CD4-positive, CD25-positive, alpha-beta regulatory T cell (primary cell): ENCODE data around the gene COL6A6. TPM values are rescaled to one million over a fixed set of nuclear protein-coding genes. Genes with fewer than 3 reads are reported as not detected.
A peak's percentile ranks its signal among the peaks of the same experiment; 100 is the strongest.

Source experiments
- ATAC-seq, 2 donors: fragments of 150-1000 bp; cut with Tn5 transposase; one replicate each; pipeline ENCODE4 v1.10.0; 2021; ENCODE audit warnings: low read depth in 2 of 2, moderate number of reproducible peaks in 2 of 2, moderate library complexity in 1 of 2
- DNase-seq, 3 donors: peaks; one replicate each; pipeline versions ENCODE4 v3.0.0 to v3.0.0-alpha.2; 2012 to 2022; ENCODE audit warnings: mixed read lengths in 1 of 3
- H3K27ac ChIP-seq: one replicate; pipeline ENCODE4 v1.7.0; 2013; ENCODE audit warnings: mild to moderate bottlenecking, low read length; ENCODE audit not compliant: insufficient read depth, poor library complexity, severe bottlenecking
- H3K27me3 ChIP-seq: one replicate; pipeline ENCODE4 v1.7.0; 2013; ENCODE audit warnings: low read length; ENCODE audit not compliant: control insufficient read depth, insufficient read depth
- H3K36me3 ChIP-seq: one replicate; pipeline ENCODE4 v1.7.0; 2013; ENCODE audit warnings: mild to moderate bottlenecking, low read length, moderate library complexity; ENCODE audit not compliant: control insufficient read depth, insufficient read depth
- H3K4me1 ChIP-seq: 2 replicates; pipeline ENCODE4 v1.7.0; 2013; ENCODE audit warnings: mild to moderate bottlenecking, low read length; ENCODE audit not compliant: insufficient read depth, control insufficient read depth, poor library complexity, severe bottlenecking
- H3K4me3 ChIP-seq: one replicate; pipeline ENCODE4 v1.7.0; 2013; ENCODE audit warnings: low read depth, mild to moderate bottlenecking, low read length, moderate library complexity
- H3K9me3 ChIP-seq, 2 experiments: 1 replicate in 1 of 2; 2 replicates in 1 of 2; pipeline ENCODE4 v1.7.0; 2013; ENCODE audit warnings: low read length in 2 of 2, mild to moderate bottlenecking in 1 of 2, moderate library complexity in 1 of 2; ENCODE audit not compliant: control insufficient read depth in 2 of 2
- H3K27ac Mint-ChIP-seq, 3 donors: one replicate each; pipeline ENCODE4 v1.8.0; 2020 to 2022; ENCODE audit warnings: mild to moderate bottlenecking in 3 of 3, mixed read lengths in 3 of 3, moderate library complexity in 2 of 3
- H3K27me3 Mint-ChIP-seq: one replicate; pipeline ENCODE4 v1.8.0; 2022; ENCODE audit warnings: mild to moderate bottlenecking, mixed read lengths
- H3K36me3 Mint-ChIP-seq: one replicate; pipeline ENCODE4 v1.8.0; 2020; ENCODE audit warnings: mixed read lengths
- H3K4me1 Mint-ChIP-seq, 4 donors: one replicate each; pipeline ENCODE4 v1.8.0; 2020 to 2022; ENCODE audit warnings: mixed read lengths in 4 of 4, mild to moderate bottlenecking in 1 of 4
- H3K4me3 Mint-ChIP-seq, 4 donors: one replicate each; pipeline ENCODE4 v1.8.0; 2020 to 2022; ENCODE audit warnings: mild to moderate bottlenecking in 4 of 4, mixed read lengths in 4 of 4, moderate library complexity in 3 of 4
- H3K9me3 Mint-ChIP-seq, 7 donors: one replicate each; pipeline ENCODE4 v1.8.0; 2020 to 2022; ENCODE audit warnings: mixed read lengths in 7 of 7, mild to moderate bottlenecking in 3 of 7, moderate library complexity in 2 of 7
- polyA plus RNA-seq, 4 donors: library from polyadenylated mRNA; unstranded; fragments of 300-500 nt; fragmentation: Illumina TruSeq; gene quantifications; one replicate each; pipeline ENCODE4 v1.2.3, GENCODE V29; 2021
- total RNA-seq: library from RNA; stranded (reverse); gene quantifications from one replicate; pipeline ENCODE4 v1.2.3, GENCODE V29; 2022

COL6A6 gene
- total RNA-seq (not detected), polyA plus RNA-seq (not detected)

GRCh38 chr3:130516645-130517512 is at the start of gene COL6A6:
Gene COL6A6, plus strand, starts transcription at chr3:130517177. Its CDS starts 43,188 bp downstream, at chr3:130560365.
- peaks cover 9% of the 10 kb centered on the region for H3K27me3 ChIP-seq
- no peak for DNase-seq
- H3K36me3 ChIP-seq, result no peaks in the 10 kb centered on the region
- no peak within 1 kb of the TSS for H3K27ac ChIP-seq
- Mint-ChIP-seq H3K36me3 (no peaks in the 10 kb centered on the region), H3K27me3 (peaks cover 18% of the 10 kb centered on the region), H3K27ac (no peak within 1 kb of the TSS), H3K9me3 (peaks cover 0 to 4% (median 0%) of the 10 kb centered on the region in 7 donors), H3K4me1 (peaks cover 0 to 2% (median 0%) of the 10 kb centered on the region in 4 donors), H3K4me3 (no peak within 1 kb of the TSS)
- H3K9me3 ChIP-seq, result no peaks in the 10 kb centered on the region
- no peak for ATAC-seq
- no peaks in the 10 kb centered on the region for H3K4me1 ChIP-seq
- H3K4me3 ChIP-seq, result no peak within 1 kb of the TSS

- ATAC-seq (no peak), DNase-seq (no peak)
- Mint-ChIP-seq H3K27ac (no peak overlapping the region), H3K9me3 (peaks cover 0 to 4% (median 0%) of the 10 kb centered on the region in 7 donors), H3K4me3 (no peak overlapping the region), H3K4me1 (no peaks in the 10 kb centered on the region), H3K36me3 (no peaks in the 10 kb centered on the region), H3K27me3 (peaks cover 12% of the 10 kb centered on the region)
- Histone ChIP-seq H3K27ac (no peak overlapping the region), H3K36me3 (no peaks in the 10 kb centered on the region), H3K9me3 (no peaks in the 10 kb centered on the region), H3K4me3 (no peak overlapping the region), H3K4me1 (no peaks in the 10 kb centered on the region), H3K27me3 (peaks cover 11% of the 10 kb centered on the region)
These were observed 48.7 kb upstream of the COL6A6 start for GRCh38 chr3:130468311-130468710.

- no peaks in the 10 kb centered on the region for H3K4me1 Mint-ChIP-seq
- H3K27me3 Mint-ChIP-seq, result peaks cover 14% of the 10 kb centered on the region
- no peaks in the 10 kb centered on the region for H3K36me3 ChIP-seq
- no peaks in the 10 kb centered on the region for H3K36me3 Mint-ChIP-seq
- no peak overlapping the region for H3K27ac Mint-ChIP-seq
- H3K4me1 ChIP-seq, result no peaks in the 10 kb centered on the region
- DNase-seq (no peak), ATAC-seq (no peak)
- H3K9me3 ChIP-seq, result no peaks in the 10 kb centered on the region
- H3K9me3 Mint-ChIP-seq, result peaks cover 0 to 6% (median 3%) of the 10 kb centered on the region in 7 donors
- H3K27me3 ChIP-seq, result peaks cover 9% of the 10 kb centered on the region
- H3K4me3 ChIP-seq, result no peak overlapping the region
- no peak overlapping the region for H3K27ac ChIP-seq
- H3K4me3 Mint-ChIP-seq, result no peak overlapping the region
These were observed 46.9 kb upstream of the COL6A6 start for GRCh38 chr3:130470126-130470525.

GRCh38 chr3:130473416-130473815 is 43.6 kb upstream of the COL6A6 start:
- Mint-ChIP-seq H3K27me3 (peaks cover 13% of the 10 kb centered on the region), H3K4me3 (no peak overlapping the region), H3K9me3 (peaks cover 0 to 8% (median 4%) of the 10 kb centered on the region in 7 donors), H3K27ac (no peak overlapping the region), H3K36me3 (no peaks in the 10 kb centered on the region), H3K4me1 (no peaks in the 10 kb centered on the region)
- H3K36me3 ChIP-seq, result no peaks in the 10 kb centered on the region
- no peaks in the 10 kb centered on the region for H3K9me3 ChIP-seq
- peaks cover 2% of the 10 kb centered on the region for H3K27me3 ChIP-seq
- no peak overlapping the region for H3K27ac ChIP-seq
- ATAC-seq (no peak), DNase-seq (no peak)
- H3K4me3 ChIP-seq, result no peak overlapping the region
- H3K4me1 ChIP-seq, result no peaks in the 10 kb centered on the region

DNA sequence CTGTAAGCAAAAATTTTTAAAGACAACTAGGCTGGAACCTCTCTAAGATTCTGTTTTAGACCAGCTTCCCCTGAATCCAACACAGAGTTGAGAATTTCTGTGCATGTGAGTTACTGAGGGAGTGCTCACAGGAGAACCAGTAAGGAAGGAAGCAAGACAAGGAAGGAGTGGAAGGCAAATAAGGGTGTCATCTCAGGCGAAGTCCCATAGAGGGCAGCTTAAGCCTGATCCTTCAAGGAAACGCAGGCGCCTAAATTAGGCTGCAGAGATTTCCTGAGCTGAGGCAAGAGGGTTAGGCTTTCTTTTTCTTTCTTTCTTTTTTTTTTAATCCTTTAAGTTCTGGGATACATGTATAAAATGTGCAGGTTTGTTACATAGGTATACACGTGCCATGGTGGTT is 36.2 kb upstream of the COL6A6 start:
- H3K36me3 ChIP-seq, result no peaks in the 10 kb centered on the region
- no peak for ATAC-seq
- Mint-ChIP-seq H3K27me3 (peaks cover 7% of the 10 kb centered on the region), H3K36me3 (peaks cover 3% of the 10 kb centered on the region), H3K27ac (no peak overlapping the region), H3K4me3 (no peak overlapping the region), H3K4me1 (no peaks in the 10 kb centered on the region), H3K9me3 (peaks cover 0 to 4% (median 0%) of the 10 kb centered on the region in 7 donors)
- no peak overlapping the region for H3K4me3 ChIP-seq
- no peaks in the 10 kb centered on the region for H3K9me3 ChIP-seq
- DNase-seq, result peak in 1 of 3 donors; percentile 12
- H3K27me3 ChIP-seq, result no peaks in the 10 kb centered on the region
- H3K27ac ChIP-seq, result no peak overlapping the region
- H3K4me1 ChIP-seq, result no peaks in the 10 kb centered on the region

GRCh38 chr3:130488288-130488687 is 28.7 kb upstream of the COL6A6 start:
- ATAC-seq (no peak), DNase-seq (no peak)
- Histone ChIP-seq H3K4me1 (no peaks in the 10 kb centered on the region), H3K27ac (no peak overlapping the region), H3K27me3 (no peaks in the 10 kb centered on the region), H3K36me3 (no peaks in the 10 kb centered on the region), H3K9me3 (no peaks in the 10 kb centered on the region), H3K4me3 (no peak overlapping the region)
- Mint-ChIP-seq H3K4me1 (no peaks in the 10 kb centered on the region), H3K4me3 (no peak overlapping the region), H3K36me3 (no peaks in the 10 kb centered on the region), H3K9me3 (peaks cover 0 to 1% (median 0%) of the 10 kb centered on the region in 7 donors), H3K27ac (no peak overlapping the region), H3K27me3 (peaks cover 9% of the 10 kb centered on the region)

GRCh38 chr3:130488769-130489450 is 28.1 kb upstream of the COL6A6 start:
- no peak for ATAC-seq
- Mint-ChIP-seq H3K36me3 (no peaks in the 10 kb centered on the region), H3K27ac (no peak overlapping the region), H3K4me3 (no peak overlapping the region), H3K9me3 (peaks cover 0 to 1% (median 0%) of the 10 kb centered on the region in 7 donors), H3K27me3 (peaks cover 9% of the 10 kb centered on the region), H3K4me1 (no peaks in the 10 kb centered on the region)
- Histone ChIP-seq H3K4me1 (no peaks in the 10 kb centered on the region), H3K27ac (no peak overlapping the region), H3K4me3 (no peak overlapping the region), H3K9me3 (no peaks in the 10 kb centered on the region), H3K27me3 (no peaks in the 10 kb centered on the region), H3K36me3 (no peaks in the 10 kb centered on the region)
- DNase-seq, result no peak
